GM12891 (cell line): ENCODE measurements around the gene FJX1.

Experiments
- PAX5 ChIP-seq: IDR thresholded peaks from 2 replicates; pipeline ENCODE4 v1.6.1; 2011; ENCODE audit warnings: low read length, moderate library complexity, mild to moderate bottlenecking; ENCODE audit not compliant: insufficient read depth, severe bottlenecking
- POLR2A ChIP-seq: IDR thresholded peaks from 2 replicates; pipeline ENCODE4 v1.6.1; 2011; ENCODE audit warnings: low read depth, low read length, control low read depth

DNA sequence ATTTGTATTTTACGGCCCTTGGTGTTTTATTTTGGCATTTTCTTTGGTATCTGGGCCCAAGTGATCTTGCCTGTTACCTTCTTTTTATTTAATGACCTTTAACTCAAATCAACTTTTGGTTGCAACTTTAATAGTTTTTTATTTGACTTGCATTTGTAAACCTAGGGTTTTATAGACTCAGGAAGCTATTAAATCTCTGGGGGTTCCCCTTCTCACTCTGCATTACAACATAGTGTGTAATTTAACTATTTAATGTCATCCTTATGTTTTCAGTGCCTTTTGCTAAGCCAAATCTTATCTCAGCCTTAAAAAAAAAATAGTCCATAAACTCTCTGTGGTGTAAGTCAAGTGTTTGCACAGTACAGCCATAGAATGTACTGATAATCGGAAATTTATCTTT is 3.4 kb downstream of the FJX1 start:
- TF ChIP-seq POLR2A = no peak
- TF ChIP-seq PAX5 = no peak
